Measurements from ENCODE around the gene MNT.

- no peak for TF ChIP-seq CTCF (IDR thresholded peaks at IDR 0.05 in 4 of 5, conservative IDR thresholded peaks at IDR 0.05 in 1 of 5)
- TF ChIP-seq POLR2A (IDR thresholded peaks at IDR 0.05): no peak
These were observed 10.5 kb downstream of the MNT start for GRCh38 chr17:2390199-2390836.

Measured in gastrocnemius medialis (tissue), 4 donors.